Activated T-cell treated with anti-CD3 and anti-CD28 coated beads for 24 hours (primary cell): Measurements from ENCODE around the gene RAB11B.
A peak's percentile ranks its signal among the peaks of the same experiment; 100 is the strongest.
"Not testable (repeated sequence)": the region's sequence is repeated elsewhere in the genome, so short reads cannot be mapped to it uniquely, and the experiment has no call there.

Experiments
- DNase-seq: peaks from one replicate; pipeline ENCODE4 v3.0.0-alpha.2; 2020; ENCODE audit warnings: low read depth

The RAB11B gene

DNA sequence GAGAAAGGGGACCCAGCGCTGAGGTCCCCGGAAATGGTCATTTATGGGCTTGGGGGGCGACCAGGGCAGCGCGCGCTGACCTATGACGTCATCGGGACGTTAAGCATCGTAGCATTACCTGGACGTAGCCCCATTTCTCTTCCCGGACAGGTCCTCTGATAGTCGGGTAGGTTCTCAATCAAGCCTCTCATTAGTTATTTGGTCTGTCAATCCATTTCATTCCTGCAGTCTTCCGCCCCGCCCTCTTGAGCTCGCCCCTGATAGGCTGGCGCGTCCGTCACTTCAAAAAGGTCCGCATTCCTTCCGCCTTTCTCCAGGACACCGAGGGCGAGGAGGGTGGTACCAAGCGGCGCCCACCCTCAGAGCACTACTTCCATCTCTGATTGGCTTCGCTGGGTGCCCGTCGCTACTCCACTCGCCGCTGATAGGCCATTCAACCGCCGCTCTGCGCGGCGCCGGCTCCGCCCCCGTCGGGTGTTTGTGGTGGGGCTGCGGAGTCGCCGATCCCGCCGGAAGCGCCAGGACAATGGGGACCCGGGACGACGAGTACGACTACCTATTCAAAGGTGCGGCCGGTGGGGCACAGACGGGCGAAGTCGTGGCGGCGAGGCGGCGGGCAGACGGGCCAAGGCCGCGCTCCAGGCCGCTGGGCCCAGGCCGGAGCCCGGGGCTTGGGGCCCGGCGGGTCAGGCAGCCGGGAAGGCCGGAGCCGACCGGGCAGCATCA lies at the start of gene RAB11B:
Gene RAB11B (plus strand): TSS at position 470 of the 726 bp plus-strand sequence. CDS start 57 bp downstream, at position 527.
- DNase-seq, result peak; percentile 98

DNA sequence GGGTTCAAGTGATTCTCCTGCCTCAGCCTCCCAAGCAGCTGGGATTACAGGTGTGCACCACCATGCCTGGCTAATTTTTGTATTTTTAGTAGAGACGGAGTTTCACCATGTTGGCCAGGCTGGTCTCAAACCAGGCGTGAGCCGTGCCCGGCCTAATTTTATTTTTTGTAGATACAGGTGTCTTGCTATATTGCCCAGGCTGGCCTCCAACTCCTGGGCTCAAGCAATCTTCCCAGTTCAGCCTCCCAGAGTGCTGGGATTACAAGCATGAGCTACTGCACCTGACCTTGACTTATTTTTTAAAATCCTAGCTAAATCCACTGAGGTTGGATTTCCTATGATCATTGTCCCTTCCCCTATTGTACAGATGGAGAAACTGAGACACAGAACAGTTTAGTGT lies 48.7 kb upstream of the RAB11B start:
- not testable (repeated sequence) for DNase-seq

DNA sequence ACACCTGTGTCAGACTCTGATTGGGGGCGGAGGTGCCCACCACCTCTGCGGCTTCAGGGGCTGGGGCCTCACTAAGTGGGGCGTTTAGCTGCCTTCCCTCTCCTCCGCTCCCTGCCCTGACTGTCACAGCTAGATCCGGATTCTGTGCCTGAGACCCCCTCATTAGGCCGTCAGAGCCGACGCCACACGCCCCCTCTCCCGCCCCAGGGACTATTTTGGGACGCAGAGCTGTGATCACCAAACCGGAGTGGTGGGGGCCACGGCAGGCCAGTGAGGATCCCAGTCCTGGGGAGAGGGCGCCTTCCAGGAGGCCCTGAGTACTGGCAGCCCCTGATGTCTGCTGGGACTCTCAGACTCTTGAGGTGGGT lies 47.9 kb upstream of the RAB11B start:
- no peak for DNase-seq

DNA sequence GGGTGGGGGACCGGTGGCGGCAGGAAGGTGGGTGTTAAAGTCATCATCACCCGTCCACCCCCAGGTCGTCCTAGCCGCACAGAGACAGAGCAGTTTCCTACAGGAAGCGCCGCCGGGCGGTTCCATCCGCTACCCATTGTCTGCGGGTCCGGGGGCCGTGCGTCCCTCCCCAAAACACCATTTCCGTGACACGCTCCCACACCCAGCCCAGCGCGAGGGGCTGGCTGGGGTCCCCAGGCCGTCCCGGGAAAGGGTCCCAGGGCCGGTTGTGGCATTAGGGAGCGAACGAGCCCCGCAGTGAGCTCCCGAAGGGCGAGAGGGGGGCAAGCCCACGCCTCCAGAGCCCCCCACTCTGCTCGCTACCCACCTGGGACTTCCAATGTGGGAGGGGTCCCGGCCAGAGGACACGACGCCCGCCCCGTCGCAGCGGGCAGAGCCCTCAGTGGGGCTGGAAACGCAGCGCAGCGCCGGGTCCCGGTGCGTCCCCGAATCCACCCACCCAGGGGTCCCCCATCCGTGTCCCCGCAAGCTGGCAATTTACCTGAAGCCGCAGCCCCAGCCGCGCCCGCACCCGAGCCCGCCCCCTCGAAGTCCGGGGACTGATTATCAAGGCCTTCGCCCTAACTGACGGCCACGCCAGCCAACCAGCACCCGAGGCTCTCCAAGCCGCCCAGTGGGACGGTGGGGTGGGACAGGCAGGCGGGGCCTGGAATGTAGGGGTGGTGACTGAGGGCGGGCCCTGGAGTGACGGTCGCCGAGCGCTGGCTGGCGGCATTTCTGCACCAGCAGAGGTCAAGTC lies 47.3 kb upstream of the RAB11B start, which contains the start of gene KANK3:
Gene KANK3 (minus strand): TSS at position 579 of the 799 bp plus-strand sequence. CDS start 5,434 bp downstream, outside the sequence.
- peak; percentile 87 for DNase-seq

DNA sequence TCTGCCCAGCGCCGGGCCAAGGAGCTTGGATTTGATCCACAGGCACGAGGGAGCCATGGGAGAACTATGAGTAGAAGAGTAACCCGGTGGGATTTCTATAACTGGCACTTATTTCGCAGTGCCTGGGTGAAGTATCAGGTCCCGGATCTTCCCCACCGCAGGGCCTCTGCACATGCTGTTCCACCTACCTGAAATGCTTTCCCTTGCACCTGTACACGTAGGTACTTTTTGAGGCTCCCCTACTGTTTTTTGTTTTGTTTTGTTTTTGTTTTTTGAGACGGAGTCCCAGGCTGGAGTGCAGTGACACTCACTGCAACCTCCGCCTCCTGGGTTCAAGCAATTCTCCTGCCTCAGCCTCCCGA lies 46.7 kb upstream of the RAB11B start:
- DNase-seq, result no peak

DNA sequence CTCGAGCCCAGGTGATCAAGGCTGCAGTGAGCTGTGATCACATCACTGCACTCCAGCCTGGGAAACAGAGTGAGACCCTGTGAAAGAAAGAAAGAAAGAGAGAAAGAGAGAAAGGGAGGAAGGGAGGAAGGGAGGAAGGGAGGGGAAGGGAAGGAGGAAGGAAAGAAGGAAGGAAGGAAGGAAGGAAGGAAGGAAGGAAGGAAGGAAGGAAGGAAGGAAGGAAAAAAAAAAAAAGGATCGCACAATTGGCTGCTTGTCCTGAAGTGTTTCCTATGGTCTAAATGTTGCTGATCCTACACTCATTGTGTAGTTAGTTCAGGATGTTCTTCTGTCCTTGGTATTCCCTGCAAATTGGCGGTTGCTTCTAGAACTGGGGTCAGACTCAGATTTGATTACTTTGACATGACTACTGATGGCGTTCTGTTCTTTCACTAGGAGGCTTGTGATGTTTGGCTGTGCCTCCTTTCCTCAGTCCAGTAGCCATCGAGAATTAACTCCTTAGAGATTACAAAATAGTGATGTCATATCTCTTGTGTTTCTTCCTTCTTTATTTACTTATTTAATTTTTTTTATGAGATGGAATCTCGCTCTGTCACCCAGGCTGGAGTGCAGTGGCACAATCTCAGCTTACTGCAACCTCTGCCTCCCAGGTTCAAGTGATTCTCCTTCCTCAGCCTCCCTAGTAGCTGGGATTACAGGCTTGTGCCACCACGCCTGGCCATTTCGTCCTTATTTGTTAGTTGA lies 40.4 kb upstream of the RAB11B start:
- DNase-seq, result not testable (repeated sequence)

DNA sequence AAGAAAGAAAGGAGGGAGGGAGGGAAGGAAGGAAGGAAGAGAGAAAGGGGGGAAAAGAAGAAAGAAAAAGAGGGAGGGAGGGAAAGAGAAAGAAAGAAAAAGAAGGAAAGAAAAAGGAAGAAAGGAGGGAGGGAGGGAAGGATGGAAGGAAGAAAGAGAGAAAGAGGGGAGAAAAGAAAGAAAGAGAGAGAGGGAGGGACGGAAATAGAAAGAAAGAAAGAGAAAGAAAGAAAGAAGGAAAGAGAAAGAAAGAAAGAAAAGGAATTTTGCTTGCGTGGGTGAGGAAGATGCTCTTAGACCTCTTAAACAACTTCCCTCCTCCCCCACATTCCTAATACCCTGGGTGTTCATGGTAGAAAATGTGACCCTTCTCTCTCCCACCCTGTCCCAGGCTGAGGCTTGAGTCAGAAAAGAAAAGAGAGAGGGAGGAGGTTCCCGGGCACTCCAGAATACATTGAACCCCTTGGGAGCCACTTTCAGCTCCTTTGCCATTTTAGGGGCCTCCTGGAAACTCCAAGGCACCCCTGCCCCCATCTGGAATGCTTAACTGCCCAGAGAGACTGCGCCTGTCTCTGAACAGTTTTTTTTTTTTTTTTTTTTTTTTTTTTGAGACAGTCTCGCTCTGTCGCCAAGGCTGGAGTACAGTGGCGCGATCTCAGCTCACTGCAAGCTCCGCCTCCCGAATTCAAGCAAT lies 37.9 kb upstream of the RAB11B start:
- no peak for DNase-seq

DNA sequence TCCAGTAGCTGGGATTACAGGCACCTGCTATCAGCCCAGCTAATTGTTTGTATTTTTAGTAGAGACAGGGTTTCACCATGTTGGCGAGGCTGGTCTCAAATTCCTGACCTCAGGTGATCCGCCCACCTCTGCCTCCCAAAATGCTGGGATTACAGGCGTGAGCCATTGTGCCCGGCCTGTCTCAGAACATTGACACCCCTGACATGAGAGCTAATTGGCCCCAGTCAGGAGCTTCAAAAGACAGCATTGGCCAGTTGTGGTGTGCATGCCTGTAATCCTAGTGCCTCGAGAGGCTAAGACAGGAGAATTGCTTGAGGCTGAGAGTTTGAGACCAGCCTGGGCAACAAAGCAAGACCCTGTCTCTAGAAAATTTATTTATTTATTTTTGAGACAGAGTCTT lies 37.3 kb upstream of the RAB11B start:
- not testable (repeated sequence) for DNase-seq

DNA sequence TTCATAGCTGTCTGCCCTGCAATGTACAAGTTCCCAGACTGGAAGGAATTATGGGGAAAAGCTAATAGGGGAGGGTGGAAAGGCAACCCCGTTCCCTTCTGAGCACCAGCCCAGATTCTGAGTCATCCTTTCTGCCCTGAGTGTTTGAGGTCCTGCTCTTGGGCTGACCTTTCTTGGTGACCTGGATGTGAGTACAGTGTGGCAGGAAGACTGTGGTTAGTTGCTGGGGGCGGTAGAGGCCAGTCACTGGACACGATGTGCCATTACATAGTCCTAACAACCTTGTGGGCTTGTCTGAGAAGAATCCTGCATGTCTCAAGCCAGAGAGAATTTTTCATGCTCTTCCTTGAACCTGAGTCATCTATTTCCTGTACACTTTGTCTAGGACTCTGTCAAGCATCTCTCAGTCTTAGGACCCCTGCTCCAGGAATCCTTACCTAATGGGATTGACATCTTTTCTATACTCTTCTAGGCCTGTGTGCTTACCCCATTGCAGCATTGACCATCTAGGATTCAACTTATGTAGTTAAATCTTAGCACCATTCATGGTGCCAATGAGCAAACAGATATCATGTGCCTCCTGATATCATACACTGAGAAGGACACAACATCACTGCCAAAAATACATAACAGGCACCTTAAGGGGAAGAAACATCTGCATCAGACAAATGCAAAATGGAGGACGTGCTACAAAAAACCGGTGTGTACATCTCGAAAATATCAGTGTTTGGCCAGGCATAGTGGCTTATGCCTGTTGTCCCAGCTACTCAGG lies 34.3 kb upstream of the RAB11B start:
- DNase-seq, result no peak

DNA sequence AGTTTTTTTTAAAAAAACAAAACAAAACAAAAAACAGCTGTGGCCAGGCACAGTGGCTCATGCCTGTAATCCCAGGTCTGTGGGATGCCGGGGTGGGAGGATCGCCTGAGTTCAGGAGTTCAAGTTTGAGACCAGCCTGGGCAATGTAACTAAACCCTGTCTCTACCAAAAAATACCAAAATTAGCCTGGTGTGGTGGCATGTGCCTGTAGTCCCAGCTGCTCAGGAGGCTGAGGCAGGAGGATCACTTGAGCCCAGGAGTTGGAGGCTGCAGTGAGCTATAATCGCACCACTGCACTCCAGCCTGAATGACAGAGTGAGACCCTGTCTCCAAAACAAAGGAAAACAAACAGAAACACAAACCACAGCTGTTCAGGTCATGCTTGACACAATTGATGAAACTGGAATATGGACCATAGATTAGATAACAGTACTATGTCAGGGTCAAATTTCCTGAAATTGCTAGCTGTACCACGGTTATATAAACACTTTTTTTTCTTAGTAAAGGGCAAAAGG lies 33.1 kb upstream of the RAB11B start:
- no peak for DNase-seq

DNA sequence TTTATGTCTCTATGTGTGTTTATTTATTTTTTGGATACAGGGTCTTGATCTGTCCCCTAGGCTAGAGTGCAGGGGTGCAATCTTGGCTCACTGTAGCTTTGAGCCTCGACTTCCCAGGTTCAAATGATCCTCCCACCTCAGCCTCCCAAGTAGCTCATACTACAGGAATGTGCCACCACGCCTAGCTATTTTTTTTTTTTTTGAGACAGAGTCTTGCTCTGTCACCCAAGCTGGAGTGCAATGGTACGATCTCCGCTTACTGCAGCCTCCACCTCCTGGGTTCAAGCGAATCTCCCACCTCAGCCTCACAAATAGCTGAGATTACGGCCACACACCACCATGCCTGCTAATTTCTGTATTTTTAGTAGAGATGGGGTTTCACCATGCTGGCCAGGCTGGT lies 31.2 kb upstream of the RAB11B start:
- no peak for DNase-seq

DNA sequence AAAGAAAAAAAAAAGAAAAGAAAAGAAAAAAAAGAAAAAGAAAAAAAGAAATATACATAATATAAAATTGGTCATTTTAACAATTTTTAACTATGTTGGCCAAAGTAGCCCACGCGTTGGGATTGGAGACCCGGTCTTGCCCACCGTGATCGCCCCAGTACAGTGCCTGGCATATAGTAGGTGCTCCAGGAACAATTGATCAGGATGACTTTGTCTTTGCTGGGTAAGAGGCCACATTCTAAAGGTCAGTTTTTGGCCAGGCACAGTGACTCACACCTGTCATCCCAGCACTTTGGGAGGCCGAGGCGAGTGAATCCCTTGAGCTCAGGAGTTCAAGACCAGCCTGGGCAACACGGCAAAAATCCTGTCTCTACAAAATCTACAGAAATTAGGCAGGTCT lies 30.0 kb upstream of the RAB11B start:
- DNase-seq, result no peak

DNA sequence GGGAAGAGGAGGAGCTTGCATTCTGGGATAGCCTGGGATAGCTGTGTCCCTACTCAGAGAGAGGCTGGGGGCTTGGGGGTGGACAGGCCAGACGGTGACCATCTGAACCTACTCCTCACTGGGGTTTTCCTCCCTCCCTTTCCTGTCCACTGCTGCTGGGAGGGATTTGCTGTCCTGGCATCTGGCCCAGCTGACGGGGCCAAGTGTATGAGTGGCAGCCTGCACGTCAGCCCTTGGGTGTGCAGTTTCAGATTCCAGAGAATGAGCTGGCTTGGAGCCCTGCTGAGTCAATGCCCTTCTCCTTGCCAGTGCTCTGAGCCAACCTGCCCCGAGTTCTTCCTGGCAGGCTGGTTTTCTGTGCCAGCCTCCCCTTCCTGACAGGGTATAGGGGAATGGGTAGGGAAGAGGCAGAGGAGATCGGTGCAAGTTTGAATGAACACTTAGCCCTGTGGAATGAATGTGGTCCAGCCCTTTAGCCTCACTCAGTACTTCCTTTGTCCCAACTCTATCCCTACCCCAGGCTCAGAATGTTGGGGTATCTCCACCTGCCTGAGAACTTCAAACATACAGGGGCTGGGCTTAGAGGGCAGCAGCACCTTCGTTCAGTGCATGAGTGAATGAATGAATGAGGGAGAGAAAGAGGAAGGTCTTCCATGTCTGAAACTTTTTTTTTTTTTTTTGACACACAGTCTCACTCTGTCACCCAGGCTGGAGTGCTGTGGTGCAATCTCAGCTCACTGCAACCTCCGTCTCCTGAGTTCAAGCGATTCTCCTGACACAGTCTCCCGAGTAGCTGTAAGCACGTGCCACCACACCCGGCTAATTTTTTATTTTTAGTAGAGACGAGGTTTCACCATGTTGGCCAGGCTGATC lies 28.0 kb upstream of the RAB11B start:
- DNase-seq, result no peak

DNA sequence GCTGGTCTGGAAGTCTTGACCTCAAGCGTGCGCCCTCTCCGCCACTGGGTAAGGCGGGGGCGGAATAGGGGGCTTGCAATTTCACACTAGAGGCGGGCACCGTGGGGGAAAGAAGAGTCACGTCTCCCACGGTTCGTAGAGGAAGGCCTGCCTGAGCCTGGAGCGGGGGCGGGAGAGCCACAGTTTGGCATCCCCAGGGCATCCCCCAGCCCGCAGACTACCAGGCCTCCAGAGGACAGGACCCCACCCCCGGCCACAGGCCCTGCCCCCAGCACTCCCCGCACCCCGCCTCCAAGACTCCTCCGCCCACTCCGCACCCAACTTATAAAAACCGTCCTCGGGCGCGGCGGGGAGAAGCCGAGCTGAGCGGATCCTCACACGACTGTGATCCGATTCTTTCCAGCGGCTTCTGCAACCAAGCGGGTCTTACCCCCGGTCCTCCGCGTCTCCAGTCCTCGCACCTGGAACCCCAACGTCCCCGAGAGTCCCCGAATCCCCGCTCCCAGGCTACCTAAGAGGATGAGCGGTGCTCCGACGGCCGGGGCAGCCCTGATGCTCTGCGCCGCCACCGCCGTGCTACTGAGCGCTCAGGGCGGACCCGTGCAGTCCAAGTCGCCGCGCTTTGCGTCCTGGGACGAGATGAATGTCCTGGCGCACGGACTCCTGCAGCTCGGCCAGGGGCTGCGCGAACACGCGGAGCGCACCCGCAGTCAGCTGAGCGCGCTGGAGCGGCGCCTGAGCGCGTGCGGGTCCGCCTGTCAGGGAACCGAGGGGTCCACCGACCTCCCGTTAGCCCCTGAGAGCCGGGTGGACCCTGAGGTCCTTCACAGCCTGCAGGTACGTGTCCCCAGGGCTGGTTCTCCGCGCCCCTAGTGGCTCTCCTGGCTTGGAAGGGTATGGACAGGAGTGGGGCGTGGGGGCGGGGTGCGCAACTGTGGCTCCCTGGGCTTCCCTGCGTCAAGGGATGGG lies 26.1 kb upstream of the RAB11B start, which contains the start of gene ANGPTL4:
Gene ANGPTL4 (plus strand): TSS at position 353 of the 969 bp plus-strand sequence. CDS start 167 bp downstream, at position 520.
- peak; percentile 32 for DNase-seq

DNA sequence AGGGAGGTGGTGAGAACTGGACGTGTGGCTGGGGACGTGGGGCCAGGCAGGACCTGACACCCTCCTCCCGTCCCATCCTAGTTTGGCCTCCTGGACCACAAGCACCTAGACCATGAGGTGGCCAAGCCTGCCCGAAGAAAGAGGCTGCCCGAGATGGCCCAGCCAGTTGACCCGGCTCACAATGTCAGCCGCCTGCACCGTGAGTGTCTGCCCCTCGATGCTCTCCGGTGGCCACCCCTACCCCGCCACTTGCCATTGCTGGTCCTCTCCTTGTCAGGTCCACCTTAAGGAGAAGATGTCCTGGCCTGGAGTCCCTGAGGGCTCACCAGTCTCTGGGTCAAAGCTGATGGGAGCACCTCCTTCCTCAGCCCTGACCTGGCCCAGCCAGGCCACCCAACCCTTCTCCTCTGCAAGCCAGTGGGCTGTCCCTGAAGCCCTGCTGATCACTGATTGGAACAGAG lies 24.0 kb upstream of the RAB11B start:
- DNase-seq, result no peak

DNA sequence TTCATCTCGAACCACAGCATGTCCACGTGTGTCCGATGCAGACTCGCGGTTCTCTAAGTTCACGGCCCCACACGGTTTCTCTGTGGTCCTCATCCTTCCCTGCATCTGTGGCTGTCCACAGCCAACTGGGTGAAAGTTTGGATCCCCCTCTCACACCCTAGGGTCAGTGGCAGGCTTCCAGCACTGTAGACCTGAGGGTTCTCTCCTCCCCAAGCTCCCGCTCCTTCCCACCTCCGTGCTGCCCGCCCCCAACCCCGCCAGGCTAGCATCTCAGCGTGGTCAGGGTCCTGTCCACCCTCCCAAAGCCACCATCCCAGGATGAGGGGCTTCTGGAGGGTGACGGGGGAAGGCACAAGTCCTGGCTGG lies 23.2 kb upstream of the RAB11B start:
- DNase-seq, result no peak

DNA sequence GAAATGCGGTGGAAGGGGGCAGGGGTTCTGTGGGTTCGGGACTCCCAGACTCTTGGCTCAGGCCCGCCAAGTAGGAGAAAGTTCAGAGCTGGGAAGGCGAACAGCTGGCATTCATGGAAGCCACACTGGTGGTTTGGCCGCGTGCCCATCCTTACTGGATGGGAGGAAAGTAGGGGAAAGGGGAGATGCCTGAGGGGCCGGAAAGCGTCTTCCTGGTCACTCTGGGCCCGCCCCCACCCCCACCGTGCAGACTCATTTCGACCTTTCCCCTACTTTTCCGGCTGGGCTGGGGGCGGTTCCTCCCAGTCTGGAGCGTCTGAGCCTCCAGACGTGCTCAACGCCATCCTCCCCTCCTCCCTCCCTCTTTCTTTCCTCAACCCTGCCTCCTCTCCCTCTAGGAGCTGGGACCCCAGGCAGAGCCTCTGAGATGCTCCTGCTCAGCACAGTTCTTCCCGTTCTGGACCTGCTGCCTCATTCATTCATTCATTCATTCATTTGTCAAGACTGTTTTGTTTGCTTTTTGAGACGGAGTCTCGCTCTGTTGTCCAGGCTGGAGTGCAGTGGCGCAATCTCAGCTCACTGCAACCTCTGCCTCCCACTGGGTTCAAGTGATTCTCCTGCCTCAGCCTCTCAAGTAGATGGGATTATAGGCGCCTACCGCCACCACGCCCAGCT lies 22.7 kb upstream of the RAB11B start:
- no peak for DNase-seq
